Measurements from ENCODE around the gene SNAPC4.
"Not testable (repeated sequence)": the region's sequence is repeated elsewhere in the genome, so short reads cannot be mapped to it uniquely, and the experiment has no call there.

SNAPC4 gene

GRCh38 chr9:136352682-136353081 lies 47.3 kb downstream of the SNAPC4 start:
- FAIRE-seq: no peak

- FAIRE-seq: not testable (repeated sequence)
These were observed 48.1 kb downstream of the SNAPC4 start for GRCh38 chr9:136351868-136352267.

- FAIRE-seq: no peak
These were observed 48.6 kb downstream of the SNAPC4 start for GRCh38 chr9:136351252-136351800.

Data from colon (tissue), 2 donors.